GM23338 (cell line): ENCODE results near the gene KLHL25.

ENCODE experiments used
- CREB1 ChIP-seq: fragments of 250-450 bp; sonication (Bioruptor Pico); IDR thresholded peaks from 2 replicates; pipeline ENCODE4 v1.5.0; 2020; ENCODE audit warnings: low read depth, mild to moderate bottlenecking, moderate library complexity
- CTCF ChIP-seq, 2 experiments: fragments of 200-600 bp in 1 of 2; sonication (generic) in 1 of 2; conservative IDR thresholded peaks; 2 replicates each; pipeline versions ENCODE4 v1.5.1 to v1.6.1; 2016 to 2017; ENCODE audit warnings: antibody characterized with exemption in 2 of 2, low read depth in 2 of 2, mild to moderate bottlenecking in 2 of 2, moderate library complexity in 1 of 2
- EZH2 ChIP-seq: fragments of 200-600 bp; sonication (generic); IDR thresholded peaks from one replicate; pipeline ENCODE4 v1.8.0; 2017; ENCODE audit warnings: antibody characterized with exemption, mild to moderate bottlenecking, low read depth; ENCODE audit not compliant: unreplicated experiment
- EZH2phosphoT487 ChIP-seq: fragments of 200-600 bp; sonication (generic); IDR thresholded peaks from one replicate; pipeline ENCODE4 v1.8.1; 2018; ENCODE audit warnings: antibody characterized with exemption; ENCODE audit not compliant: unreplicated experiment
- NANOG ChIP-seq: IDR thresholded peaks from 2 replicates; pipeline ENCODE4 v1.6.1; 2016; ENCODE audit warnings: antibody characterized with exemption, borderline replicate concordance
- POLR2AphosphoS5 ChIP-seq: IDR thresholded peaks from 2 replicates; pipeline ENCODE4 v1.6.1; 2016; ENCODE audit warnings: antibody characterized with exemption, low read depth
- STAT1 ChIP-seq: IDR thresholded peaks from one replicate; pipeline ENCODE4 v1.6.1; 2016; ENCODE audit warnings: antibody characterized with exemption; ENCODE audit not compliant: unreplicated experiment
- ZNF114 ChIP-seq: fragments of 250-450 bp; sonication (Bioruptor Pico); IDR thresholded peaks from 2 replicates; pipeline ENCODE4 v1.5.0; 2020; ENCODE audit warnings: mild to moderate bottlenecking, moderate library complexity
- ZNF331 ChIP-seq: fragments of 250-450 bp; sonication (Bioruptor Pico); IDR thresholded peaks from 2 replicates; pipeline ENCODE4 v1.5.0; 2020; ENCODE audit warnings: low read depth, mild to moderate bottlenecking, moderate library complexity
- TF ChIP-seq, protein P1 (sequence below): IDR thresholded peaks from one replicate; pipeline ENCODE4 v1.6.1; 2018; ENCODE audit warnings: antibody characterized with exemption; ENCODE audit not compliant: unreplicated experiment

DNA sequence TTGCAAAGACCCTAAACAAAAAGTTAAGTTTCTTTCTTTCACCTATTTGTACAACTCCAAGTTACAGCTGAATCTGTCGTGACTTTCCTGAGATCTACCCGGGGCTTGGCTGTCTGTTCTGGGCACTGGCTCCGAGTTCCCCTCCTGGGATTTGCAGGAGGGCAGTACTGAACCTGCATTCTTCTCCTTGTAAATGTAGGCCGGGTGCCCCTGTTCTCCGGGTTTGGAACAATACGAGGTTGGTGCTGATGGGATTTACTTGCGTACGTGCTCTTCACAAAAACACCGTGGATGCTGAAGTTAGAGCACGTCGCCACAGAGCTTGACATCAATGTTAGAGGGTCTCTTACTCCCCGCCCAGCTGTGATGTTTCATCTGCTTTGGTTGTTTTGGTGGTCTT lies 48.1 kb downstream of the KLHL25 start:
- TF ChIP-seq NANOG (no peak), CTCF (conservative IDR thresholded peaks at IDR 0.05; ENCODE audit: low read depth in 2 of 2) (no peak), EZH2 (no peak), EZH2phosphoT487 (no peak), POLR2AphosphoS5 (no peak), CREB1 (CRISPR knock-in tag) (no peak), ZNF331 (CRISPR knock-in tag) (no peak), ZNF114 (CRISPR knock-in tag) (no peak), STAT1 (no peak)
- TF ChIP-seq, protein P1, sequence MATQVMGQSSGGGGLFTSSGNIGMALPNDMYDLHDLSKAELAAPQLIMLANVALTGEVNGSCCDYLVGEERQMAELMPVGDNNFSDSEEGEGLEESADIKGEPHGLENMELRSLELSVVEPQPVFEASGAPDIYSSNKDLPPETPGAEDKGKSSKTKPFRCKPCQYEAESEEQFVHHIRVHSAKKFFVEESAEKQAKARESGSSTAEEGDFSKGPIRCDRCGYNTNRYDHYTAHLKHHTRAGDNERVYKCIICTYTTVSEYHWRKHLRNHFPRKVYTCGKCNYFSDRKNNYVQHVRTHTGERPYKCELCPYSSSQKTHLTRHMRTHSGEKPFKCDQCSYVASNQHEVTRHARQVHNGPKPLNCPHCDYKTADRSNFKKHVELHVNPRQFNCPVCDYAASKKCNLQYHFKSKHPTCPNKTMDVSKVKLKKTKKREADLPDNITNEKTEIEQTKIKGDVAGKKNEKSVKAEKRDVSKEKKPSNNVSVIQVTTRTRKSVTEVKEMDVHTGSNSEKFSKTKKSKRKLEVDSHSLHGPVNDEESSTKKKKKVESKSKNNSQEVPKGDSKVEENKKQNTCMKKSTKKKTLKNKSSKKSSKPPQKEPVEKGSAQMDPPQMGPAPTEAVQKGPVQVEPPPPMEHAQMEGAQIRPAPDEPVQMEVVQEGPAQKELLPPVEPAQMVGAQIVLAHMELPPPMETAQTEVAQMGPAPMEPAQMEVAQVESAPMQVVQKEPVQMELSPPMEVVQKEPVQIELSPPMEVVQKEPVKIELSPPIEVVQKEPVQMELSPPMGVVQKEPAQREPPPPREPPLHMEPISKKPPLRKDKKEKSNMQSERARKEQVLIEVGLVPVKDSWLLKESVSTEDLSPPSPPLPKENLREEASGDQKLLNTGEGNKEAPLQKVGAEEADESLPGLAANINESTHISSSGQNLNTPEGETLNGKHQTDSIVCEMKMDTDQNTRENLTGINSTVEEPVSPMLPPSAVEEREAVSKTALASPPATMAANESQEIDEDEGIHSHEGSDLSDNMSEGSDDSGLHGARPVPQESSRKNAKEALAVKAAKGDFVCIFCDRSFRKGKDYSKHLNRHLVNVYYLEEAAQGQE, result no peak
